Measurements from ENCODE around the gene INSM2. TPM values are rescaled to one million over a fixed set of nuclear protein-coding genes. Genes with fewer than 3 reads are reported as not detected.
A peak's percentile ranks its signal among the peaks of the same experiment; 100 is the strongest.

INSM2 gene
- total and polyA plus RNA-seq, 2 of the 13 experiments (the other 11 are each of a cell fraction or from before 2014, with no cell fraction given), result not detected

- TF ChIP-seq MAF1 (CRISPR knock-in tag; IDR thresholded peaks at IDR 0.05; ENCODE audit: borderline replicate concordance) (peak; percentile 82), NFE2 (CRISPR knock-in tag; IDR thresholded peaks at IDR 0.05) (no peak), HDAC2 (CRISPR knock-in tag; IDR thresholded peaks at IDR 0.05) (peak; percentile 90), ZNF768 (CRISPR knock-in tag; IDR thresholded peaks at IDR 0.05) (peak; percentile 82), TAF1 (CRISPR knock-in tag; IDR thresholded peaks at IDR 0.05) (peak; percentile 13; the same call in 1 of the 2 replicates), NFATC3 (CRISPR knock-in tag; IDR thresholded peaks at IDR 0.05) (peak; percentile 74; the same call in 1 of the 2 replicates), ZNF7 (CRISPR knock-in tag; IDR thresholded peaks at IDR 0.05) (peak; percentile 17; the same call in 1 of the 2 replicates), SMAD9 (CRISPR knock-in tag; IDR thresholded peaks at IDR 0.05) (no peak), FOXC1 (CRISPR knock-in tag; IDR thresholded peaks at IDR 0.05; ENCODE audit: borderline replicate concordance) (peak; percentile 72), TGIF2 (CRISPR knock-in tag; IDR thresholded peaks at IDR 0.05) (no peak), HOXD1 (CRISPR knock-in tag; IDR thresholded peaks at IDR 0.05) (no peak), ZNF792 (CRISPR knock-in tag; IDR thresholded peaks at IDR 0.05) (no peak; the same call in 1 of the 2 replicates), ZNF574 (CRISPR knock-in tag; IDR thresholded peaks at IDR 0.05) (peak; percentile 66; the same call in 1 of the 2 replicates), SRF (IDR thresholded peaks at IDR 0.05; ENCODE audit: low read depth, low read length) (no peak), ZBTB4 (CRISPR knock-in tag; IDR thresholded peaks at IDR 0.05; ENCODE audit: borderline replicate concordance) (0 out of 2 replicates have a peak, but pooled peaks have one; percentile 17), STAT6 (CRISPR knock-in tag; IDR thresholded peaks at IDR 0.05; ENCODE audit: borderline replicate concordance) (no peak), ZFP36L1 (CRISPR knock-in tag; IDR thresholded peaks at IDR 0.05) (no peak), HES4 (CRISPR knock-in tag; IDR thresholded peaks at IDR 0.05; ENCODE audit: borderline replicate concordance) (peak; percentile 94), POGZ (CRISPR knock-in tag; IDR thresholded peaks at IDR 0.05) (peak; percentile 69), E2F2 (CRISPR knock-in tag; IDR thresholded peaks at IDR 0.05; ENCODE audit: borderline replicate concordance) (peak; percentile 88; the same call in 1 of the 2 replicates)
These were observed at the start of gene INSM2 (continued) for GRCh38 chr14:35533357-35534207.

Data from HepG2 (cell line).